Measurements from ENCODE around the gene BANK1.
A peak's percentile ranks its signal among the peaks of the same experiment; 100 is the strongest.
"Not testable (repeated sequence)": the region's sequence is repeated elsewhere in the genome, so short reads cannot be mapped to it uniquely, and the experiment has no call there.

Gene BANK1

DNA sequence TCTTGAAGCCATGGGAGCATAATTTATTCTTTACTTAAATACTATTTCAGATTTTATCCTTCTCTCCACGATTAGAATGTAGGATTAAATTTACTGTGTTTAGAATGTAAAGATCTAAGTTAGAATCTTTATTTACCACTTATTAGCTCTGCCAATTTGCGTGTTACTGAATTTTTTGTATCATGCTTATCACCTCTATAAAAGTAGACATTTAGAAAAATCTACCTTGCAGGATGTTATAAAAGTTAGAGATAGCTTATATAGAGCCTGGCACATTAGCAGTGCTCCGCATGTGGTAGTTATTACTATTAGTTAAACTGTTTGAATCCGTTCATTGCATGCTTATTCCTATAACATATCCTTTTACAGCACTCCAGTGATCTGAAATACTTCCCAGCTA lies 97.9 kb downstream of the BANK1 start:
- H3K27me3 Mint-ChIP-seq (ENCODE audit: low read depth, poor library complexity), result no peaks in the 10 kb centered on the region
- peaks cover 19% of the 10 kb centered on the region for H3K9me3 Mint-ChIP-seq
- peaks cover 15% of the 10 kb centered on the region for H3K4me1 Mint-ChIP-seq
- no peak overlapping the region for H3K4me3 Mint-ChIP-seq
- TF ChIP-seq, protein P1, sequence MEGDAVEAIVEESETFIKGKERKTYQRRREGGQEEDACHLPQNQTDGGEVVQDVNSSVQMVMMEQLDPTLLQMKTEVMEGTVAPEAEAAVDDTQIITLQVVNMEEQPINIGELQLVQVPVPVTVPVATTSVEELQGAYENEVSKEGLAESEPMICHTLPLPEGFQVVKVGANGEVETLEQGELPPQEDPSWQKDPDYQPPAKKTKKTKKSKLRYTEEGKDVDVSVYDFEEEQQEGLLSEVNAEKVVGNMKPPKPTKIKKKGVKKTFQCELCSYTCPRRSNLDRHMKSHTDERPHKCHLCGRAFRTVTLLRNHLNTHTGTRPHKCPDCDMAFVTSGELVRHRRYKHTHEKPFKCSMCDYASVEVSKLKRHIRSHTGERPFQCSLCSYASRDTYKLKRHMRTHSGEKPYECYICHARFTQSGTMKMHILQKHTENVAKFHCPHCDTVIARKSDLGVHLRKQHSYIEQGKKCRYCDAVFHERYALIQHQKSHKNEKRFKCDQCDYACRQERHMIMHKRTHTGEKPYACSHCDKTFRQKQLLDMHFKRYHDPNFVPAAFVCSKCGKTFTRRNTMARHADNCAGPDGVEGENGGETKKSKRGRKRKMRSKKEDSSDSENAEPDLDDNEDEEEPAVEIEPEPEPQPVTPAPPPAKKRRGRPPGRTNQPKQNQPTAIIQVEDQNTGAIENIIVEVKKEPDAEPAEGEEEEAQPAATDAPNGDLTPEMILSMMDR (IDR thresholded peaks at IDR 0.05), result no peak
- H3K36me3 Mint-ChIP-seq (ENCODE audit: low read depth), result no peaks in the 10 kb centered on the region
- no peak for DNase-seq
- H3K27ac Mint-ChIP-seq, result peak overlapping the region; percentile 55

DNA sequence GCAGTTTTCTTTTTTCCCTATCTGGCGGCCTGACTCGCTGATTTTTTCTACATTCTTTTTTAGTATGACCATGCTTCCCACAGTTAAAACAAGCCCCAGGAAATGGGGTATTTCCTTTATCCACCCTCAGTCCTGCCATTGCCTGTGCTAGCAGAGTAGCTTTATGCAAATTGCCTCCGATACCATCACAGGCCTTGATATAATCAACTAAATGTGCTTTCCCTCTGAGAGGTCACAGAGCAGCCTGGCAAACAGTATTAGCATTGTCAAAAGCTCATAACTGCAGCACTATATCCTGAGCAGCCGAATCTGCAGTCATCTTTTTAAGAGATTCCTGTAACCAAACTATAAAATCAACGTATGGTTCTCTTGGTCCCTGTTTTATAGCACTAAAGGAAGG lies 115.0 kb downstream of the BANK1 start:
- H3K27me3 Mint-ChIP-seq (ENCODE audit: low read depth, poor library complexity); H3K4me3 Mint-ChIP-seq; H3K27ac Mint-ChIP-seq; H3K4me1 Mint-ChIP-seq; H3K36me3 Mint-ChIP-seq (ENCODE audit: low read depth); DNase-seq: not testable (repeated sequence)
- H3K9me3 Mint-ChIP-seq, result peaks cover 14% of the 10 kb centered on the region

DNA sequence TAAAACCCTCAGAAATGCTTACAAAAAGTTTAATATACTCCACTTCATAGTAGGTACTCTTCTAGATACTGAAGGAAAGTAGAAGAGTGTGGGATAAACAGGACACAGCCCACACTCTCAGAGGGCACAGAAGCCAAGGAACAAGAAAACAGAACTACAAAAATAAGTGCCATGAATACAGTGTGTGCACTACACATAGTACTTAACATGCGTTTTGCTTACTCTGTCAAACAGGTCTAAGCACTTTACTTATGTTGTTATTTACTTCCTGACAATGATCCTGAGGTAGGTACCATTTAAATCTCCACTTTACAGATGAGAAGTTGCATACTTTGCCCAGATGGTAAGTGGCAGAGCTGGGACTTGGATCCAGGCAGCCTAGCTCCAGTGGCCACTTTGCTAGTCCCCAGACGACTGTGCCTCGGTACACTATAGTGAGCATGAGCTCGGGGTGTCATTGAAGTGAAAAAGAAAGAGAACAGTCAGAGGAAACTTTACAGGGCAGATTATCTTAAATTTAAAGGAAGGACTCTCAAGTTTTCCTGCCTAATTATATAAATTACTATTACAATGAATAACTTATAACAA lies 120.3 kb downstream of the BANK1 start:
- Mint-ChIP-seq H3K9me3 (peaks cover 14% of the 10 kb centered on the region), H3K4me3 (no peak overlapping the region), H3K4me1 (peaks cover 4% of the 10 kb centered on the region), H3K27me3 (ENCODE audit: low read depth, poor library complexity) (peaks cover 2% of the 10 kb centered on the region), H3K27ac (no peak overlapping the region), H3K36me3 (ENCODE audit: low read depth) (no peaks in the 10 kb centered on the region)
- TF ChIP-seq, protein P1 (IDR thresholded peaks at IDR 0.05), result no peak
- no peak for DNase-seq

DNA sequence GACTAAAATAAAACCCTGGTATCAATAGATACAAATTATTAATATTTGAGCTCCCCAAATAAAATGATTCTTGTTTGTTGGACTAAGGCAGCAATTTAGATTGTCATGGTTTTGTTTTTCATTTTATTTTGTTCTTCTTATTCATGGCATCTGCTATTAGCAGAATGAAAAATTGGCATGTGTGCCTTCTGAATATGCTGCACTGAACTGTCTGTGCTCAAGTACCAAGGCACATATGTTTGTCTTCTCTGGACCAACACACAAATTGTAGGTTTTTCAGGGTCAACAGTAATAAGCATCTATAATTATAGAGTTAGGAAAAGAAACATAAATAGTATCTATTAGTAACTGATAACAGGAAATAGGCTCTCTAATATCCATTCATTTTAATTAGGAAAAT lies 121.1 kb downstream of the BANK1 start:
- peaks cover 12% of the 10 kb centered on the region for H3K9me3 Mint-ChIP-seq

DNA sequence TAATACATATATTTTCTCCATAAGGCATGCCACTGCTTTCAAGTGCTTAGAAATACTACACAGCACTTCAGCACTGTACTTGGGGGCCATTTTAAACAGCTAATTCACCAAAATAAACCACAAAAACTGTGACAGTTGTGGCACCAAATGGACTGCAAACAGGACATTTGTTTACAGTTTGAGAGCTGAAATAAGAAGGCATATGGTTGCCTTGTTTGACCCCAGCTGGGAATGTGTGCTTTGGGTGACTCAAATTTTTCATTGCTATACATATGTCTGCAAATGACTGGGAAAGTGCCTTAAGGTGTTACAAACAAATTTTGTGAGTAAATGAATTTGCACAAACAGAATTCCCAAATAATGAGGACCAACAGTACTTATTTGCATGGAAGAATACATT lies 124.2 kb downstream of the BANK1 start:
- no peak for DNase-seq
- Mint-ChIP-seq H3K27ac (no peak overlapping the region), H3K27me3 (ENCODE audit: low read depth, poor library complexity) (peaks cover 2% of the 10 kb centered on the region), H3K9me3 (no peaks in the 10 kb centered on the region), H3K36me3 (ENCODE audit: low read depth) (no peaks in the 10 kb centered on the region), H3K4me3 (no peak overlapping the region), H3K4me1 (no peaks in the 10 kb centered on the region)
- TF ChIP-seq, protein P1 (IDR thresholded peaks at IDR 0.05), result no peak

More for the DNA sequence above, 121.1 kb downstream of the BANK1 start:
- Mint-ChIP-seq H3K4me1 (no peaks in the 10 kb centered on the region), H3K36me3 (ENCODE audit: low read depth) (no peaks in the 10 kb centered on the region), H3K4me3 (no peak overlapping the region), H3K27me3 (ENCODE audit: low read depth, poor library complexity) (peaks cover 2% of the 10 kb centered on the region), H3K27ac (no peak overlapping the region)
- TF ChIP-seq, protein P1 (IDR thresholded peaks at IDR 0.05), result no peak
- no peak for DNase-seq

DNA sequence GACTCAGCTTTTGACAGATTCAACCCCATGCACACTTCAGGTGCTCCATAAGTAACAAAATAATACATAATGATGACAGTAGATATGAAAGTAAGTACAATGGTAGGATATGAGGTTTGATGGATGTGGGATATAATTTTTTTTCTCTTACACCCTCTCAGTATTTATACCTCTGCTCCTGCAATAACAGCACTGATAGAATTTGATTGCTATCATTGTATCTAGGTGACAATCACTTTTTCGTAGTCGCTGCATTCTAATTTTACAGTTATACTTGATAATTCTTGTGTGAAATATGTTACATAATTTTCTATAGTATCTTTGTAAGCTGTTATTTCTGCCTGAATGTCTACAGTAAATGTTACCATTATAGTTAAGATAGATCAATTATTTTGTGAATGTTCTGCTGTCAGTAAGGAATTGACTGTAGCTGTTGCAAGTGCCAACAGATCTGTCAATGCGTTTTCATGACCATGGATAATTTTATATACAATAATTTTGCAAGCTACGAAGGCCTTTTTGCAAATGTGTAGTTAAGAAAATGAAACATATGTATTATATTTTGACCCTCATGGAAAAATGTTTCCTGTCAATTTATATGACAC lies 128.9 kb downstream of the BANK1 start:
- Mint-ChIP-seq H3K4me3 (no peak overlapping the region), H3K36me3 (ENCODE audit: low read depth) (no peaks in the 10 kb centered on the region), H3K4me1 (no peaks in the 10 kb centered on the region), H3K9me3 (no peaks in the 10 kb centered on the region), H3K27me3 (ENCODE audit: low read depth, poor library complexity) (no peaks in the 10 kb centered on the region), H3K27ac (no peak overlapping the region)
- TF ChIP-seq, protein P1 (IDR thresholded peaks at IDR 0.05), result no peak
- no peak for DNase-seq
